ENCODE measurements around the gene AUTS2. TPM values are rescaled to one million over a fixed set of nuclear protein-coding genes. Genes with fewer than 3 reads are reported as not detected.

Gene AUTS2
- total RNA-seq, 2 experiments from 2014 or later, result 15.2 to 16.3 TPM

DNA sequence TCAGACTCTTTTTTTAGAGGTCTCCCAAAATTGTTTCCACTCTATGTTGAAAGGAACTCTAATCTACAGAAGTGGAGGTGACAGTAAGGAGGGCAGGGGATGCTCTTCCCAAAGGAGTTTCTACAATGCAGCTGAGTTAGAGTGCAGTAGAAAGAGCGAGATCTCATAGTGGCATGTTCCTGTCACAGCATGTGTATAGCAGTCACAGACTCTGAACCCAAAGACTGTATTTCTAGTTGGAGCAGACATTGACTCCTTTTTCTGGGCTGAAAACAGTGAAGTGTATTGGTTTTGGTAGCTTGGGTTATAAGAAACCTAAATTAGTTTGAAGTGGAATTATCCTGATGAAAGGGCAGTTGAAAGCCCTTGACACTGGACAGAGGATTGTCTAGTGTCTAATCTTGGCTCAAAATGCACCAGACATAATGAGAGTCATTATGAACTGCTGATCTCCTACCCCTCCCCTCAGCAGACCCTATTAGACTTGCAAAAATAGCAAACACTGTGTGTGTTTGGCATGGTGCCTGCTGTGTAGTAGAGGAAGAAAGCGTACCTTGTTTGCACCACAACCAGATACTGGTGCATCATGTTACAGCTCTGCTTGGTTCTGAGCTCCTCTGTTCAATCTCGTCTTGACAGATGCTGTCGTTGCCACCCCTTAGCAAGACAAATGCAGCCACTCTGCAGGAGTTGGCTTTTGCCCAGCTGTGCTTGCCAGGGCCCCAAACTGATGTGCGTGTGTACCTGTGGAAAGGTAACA lies 336.0 kb downstream of the AUTS2 start:
- ATAC-seq (no peak), DNase-seq (no peak)
- no peak overlapping the region for H3K4me3 Mint-ChIP-seq
- no peaks in the 10 kb centered on the region for H3K27me3 Mint-ChIP-seq (ENCODE audit: low read depth)
- POLR2A ChIA-PET, result no interaction called here
- no peak overlapping the region for H3K27ac Mint-ChIP-seq
- no peaks in the 10 kb centered on the region for H3K9me3 Mint-ChIP-seq (ENCODE audit: insufficient read depth)
- CTCF ChIA-PET, result no interaction called here
- H3K4me1 Mint-ChIP-seq (ENCODE audit: low read depth), result no peaks in the 10 kb centered on the region
- no peaks in the 10 kb centered on the region for H3K36me3 Mint-ChIP-seq (ENCODE audit: low read depth)

DNA sequence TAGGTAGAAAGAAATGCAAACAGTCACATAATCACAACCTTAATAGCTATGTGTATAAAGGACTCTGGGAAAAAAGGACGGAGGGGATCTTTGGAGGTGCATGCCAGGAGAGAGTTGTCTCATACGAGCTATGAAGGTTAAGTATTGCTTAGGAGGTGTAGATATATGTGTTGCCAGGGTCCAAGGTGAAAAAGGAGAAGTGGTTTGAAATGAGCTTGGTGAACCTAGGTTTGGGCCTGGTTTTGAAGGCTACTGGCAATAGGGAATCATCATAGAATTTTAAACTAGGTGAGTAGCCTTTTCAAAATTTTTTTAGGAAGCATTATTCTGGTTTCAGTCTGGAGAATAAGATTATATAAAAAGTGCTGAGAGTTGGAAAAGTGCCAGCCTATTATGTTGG lies 336.8 kb downstream of the AUTS2 start:
- ATAC-seq (no peak), DNase-seq (no peak)
- ChIA-PET CTCF (interaction anchor here (0.7 kb wide), 1 partner anchor 239 kb away, joined by 3 read pairs; no protein-coding TSS in a partner anchor), POLR2A (no interaction called here)
- H3K27ac Mint-ChIP-seq, result no peak overlapping the region
- H3K9me3 Mint-ChIP-seq (ENCODE audit: insufficient read depth), result no peaks in the 10 kb centered on the region
- H3K27me3 Mint-ChIP-seq (ENCODE audit: low read depth), result no peaks in the 10 kb centered on the region
- no peaks in the 10 kb centered on the region for H3K36me3 Mint-ChIP-seq (ENCODE audit: low read depth)
- no peak overlapping the region for H3K4me3 Mint-ChIP-seq
- H3K4me1 Mint-ChIP-seq (ENCODE audit: low read depth), result no peaks in the 10 kb centered on the region

DNA sequence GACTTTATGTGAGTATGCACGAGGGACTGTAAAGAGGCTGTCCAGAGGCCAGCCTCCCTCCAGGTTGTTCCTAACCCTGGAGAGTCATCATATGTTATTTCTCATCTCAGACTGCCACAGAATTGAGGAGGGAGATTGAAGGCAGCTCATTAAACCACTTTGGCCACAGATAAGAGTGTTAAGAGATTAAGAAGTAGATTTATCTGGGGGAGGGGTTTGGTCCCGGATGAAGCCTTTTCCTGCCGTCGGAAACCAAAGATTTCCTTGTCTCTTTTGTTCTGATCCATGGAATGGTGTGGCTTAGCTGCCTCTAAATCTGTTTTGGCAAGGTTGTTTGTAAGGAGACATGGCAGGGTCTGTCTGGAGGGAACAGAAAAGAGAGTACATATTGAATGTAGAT lies 338.8 kb downstream of the AUTS2 start:
- CTCF ChIA-PET, result no interaction called here
- no peak for ATAC-seq
- POLR2A ChIA-PET, result no interaction called here
- Mint-ChIP-seq H3K9me3 (ENCODE audit: insufficient read depth) (no peaks in the 10 kb centered on the region), H3K27ac (no peak overlapping the region), H3K36me3 (ENCODE audit: low read depth) (no peaks in the 10 kb centered on the region), H3K4me3 (no peak overlapping the region), H3K4me1 (ENCODE audit: low read depth) (peaks cover 14% of the 10 kb centered on the region), H3K27me3 (ENCODE audit: low read depth) (no peaks in the 10 kb centered on the region)
- DNase-seq, result no peak

DNA sequence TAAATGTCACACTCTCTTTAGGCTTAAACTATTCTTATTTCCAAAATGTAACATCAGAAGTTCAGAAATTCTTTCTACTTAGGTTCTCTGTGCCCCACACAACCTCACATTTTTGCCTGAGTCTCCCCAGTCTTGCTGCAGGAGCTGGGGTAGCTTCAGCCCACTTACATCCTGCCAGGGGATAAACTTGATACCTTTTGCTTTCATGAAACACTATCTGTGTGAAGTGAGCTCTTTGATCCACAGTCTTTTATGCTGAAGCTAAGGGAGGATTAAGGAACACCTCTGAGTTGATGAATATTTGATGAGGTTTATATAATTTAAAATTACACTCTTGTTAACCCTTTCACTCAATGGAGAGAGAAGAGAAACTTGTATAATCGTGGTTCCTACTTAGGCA lies 341.0 kb downstream of the AUTS2 start:
- Mint-ChIP-seq H3K4me1 (ENCODE audit: low read depth) (peaks cover 14% of the 10 kb centered on the region), H3K4me3 (no peak overlapping the region), H3K27ac (no peak overlapping the region), H3K27me3 (ENCODE audit: low read depth) (no peaks in the 10 kb centered on the region), H3K36me3 (ENCODE audit: low read depth) (no peaks in the 10 kb centered on the region), H3K9me3 (ENCODE audit: insufficient read depth) (no peaks in the 10 kb centered on the region)
- DNase-seq, result no peak
- ChIA-PET POLR2A (no interaction called here), CTCF (no interaction called here)
- ATAC-seq, result no peak

DNA sequence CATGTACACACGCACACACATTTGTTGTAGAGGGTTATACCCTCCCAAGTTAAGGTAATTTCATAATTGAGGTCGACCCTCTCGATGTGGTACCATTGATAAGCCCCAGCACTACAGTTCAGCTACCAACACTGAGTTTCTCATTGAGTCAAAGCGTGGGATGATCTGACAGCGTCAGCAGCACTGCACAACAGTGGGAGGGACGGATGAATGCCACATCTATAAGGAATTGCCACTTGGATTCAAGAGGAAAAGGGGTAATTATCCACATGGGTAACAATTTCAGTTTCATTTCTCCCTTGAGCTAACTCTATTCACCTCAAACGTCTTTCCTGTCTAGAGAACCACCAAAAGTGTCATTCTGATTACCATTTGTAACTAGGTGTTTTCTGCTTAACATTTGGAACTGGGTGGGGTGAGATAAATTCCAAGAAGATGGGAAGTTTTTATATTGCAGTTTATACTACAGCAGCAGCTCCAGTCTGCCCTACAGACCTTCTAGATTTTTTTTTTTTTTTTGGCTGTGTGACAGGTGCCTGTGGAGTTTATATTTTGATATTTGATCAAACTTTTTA lies 342.9 kb downstream of the AUTS2 start:
- ChIA-PET CTCF (no interaction called here), POLR2A (no interaction called here)
- Mint-ChIP-seq H3K36me3 (ENCODE audit: low read depth) (no peaks in the 10 kb centered on the region), H3K27ac (no peak overlapping the region), H3K27me3 (ENCODE audit: low read depth) (no peaks in the 10 kb centered on the region), H3K4me1 (ENCODE audit: low read depth) (peaks cover 14% of the 10 kb centered on the region), H3K4me3 (no peak overlapping the region), H3K9me3 (ENCODE audit: insufficient read depth) (no peaks in the 10 kb centered on the region)
- no peak for DNase-seq
- ATAC-seq, result no peak

DNA sequence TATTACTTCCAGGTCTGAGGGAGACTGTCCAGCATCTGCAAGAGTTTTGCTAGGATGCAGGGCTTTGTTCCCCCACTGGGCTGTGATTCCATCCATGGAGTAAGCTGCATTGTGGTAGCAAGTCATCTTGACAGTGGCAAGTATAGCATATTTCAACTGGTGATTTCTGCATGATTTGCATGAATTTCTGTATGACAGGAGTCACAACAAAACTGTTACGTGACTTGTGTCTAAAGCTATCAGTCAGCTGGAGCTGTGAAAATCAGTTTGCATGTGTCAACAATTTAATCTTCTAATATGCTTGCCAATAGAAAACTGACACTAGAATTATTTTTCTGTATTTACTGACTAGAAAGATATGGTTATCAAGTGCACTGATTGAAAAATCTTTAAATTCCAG lies 344.3 kb downstream of the AUTS2 start:
- no peak overlapping the region for H3K27ac Mint-ChIP-seq
- DNase-seq (no peak), ATAC-seq (no peak)
- H3K36me3 Mint-ChIP-seq (ENCODE audit: low read depth), result no peaks in the 10 kb centered on the region
- POLR2A ChIA-PET, result no interaction called here
- H3K9me3 Mint-ChIP-seq (ENCODE audit: insufficient read depth), result no peaks in the 10 kb centered on the region
- CTCF ChIA-PET, result no interaction called here
- no peaks in the 10 kb centered on the region for H3K27me3 Mint-ChIP-seq (ENCODE audit: low read depth)
- peaks cover 14% of the 10 kb centered on the region for H3K4me1 Mint-ChIP-seq (ENCODE audit: low read depth)
- no peak overlapping the region for H3K4me3 Mint-ChIP-seq

DNA sequence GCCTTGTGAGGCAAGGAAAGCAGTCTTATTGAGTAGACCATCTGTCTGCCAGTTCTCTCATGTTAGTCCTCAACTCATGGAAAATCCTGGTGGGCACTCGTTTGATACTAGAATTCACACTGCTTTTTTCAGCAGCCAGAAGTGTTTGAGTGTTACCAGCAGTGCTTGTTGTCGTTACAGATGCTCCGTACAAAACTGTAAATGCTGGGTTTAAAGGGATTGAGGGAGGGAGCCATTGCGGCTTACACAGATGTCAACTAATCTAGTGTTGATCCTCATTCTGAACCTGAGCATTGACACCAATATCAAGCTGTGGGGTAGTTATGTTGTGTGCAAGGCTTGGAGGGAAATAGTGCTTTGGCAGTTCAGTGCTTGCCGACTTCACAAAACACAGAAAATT lies 348.6 kb downstream of the AUTS2 start:
- Mint-ChIP-seq H3K36me3 (ENCODE audit: low read depth) (no peaks in the 10 kb centered on the region), H3K4me3 (no peak overlapping the region), H3K27ac (no peak overlapping the region), H3K27me3 (ENCODE audit: low read depth) (no peaks in the 10 kb centered on the region), H3K9me3 (ENCODE audit: insufficient read depth) (no peaks in the 10 kb centered on the region), H3K4me1 (ENCODE audit: low read depth) (peaks cover 1% of the 10 kb centered on the region)
- ATAC-seq (no peak), DNase-seq (no peak)
- POLR2A ChIA-PET, result no interaction called here
- CTCF ChIA-PET, result no interaction called here

DNA sequence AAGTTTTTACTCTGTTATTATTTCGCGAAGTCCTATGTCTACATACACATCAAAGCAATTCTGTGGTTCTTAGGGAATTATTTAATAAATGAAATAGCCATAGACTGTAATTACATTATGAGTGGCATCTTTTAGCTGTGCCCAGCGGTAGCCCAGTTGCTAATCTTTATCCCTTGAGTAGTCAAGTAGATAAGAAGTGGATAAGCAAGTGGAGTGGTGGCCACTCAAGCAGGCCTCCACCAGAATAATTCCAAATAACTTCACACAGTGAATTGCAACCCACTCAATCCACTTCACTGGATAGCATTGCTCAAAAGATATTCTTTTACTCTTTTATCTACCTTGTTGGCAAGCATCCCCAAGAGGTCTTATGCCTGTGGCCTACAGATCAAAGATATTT lies 349.7 kb downstream of the AUTS2 start:
- ATAC-seq, result no peak
- no peak overlapping the region for H3K27ac Mint-ChIP-seq
- CTCF ChIA-PET, result no interaction called here

DNA sequence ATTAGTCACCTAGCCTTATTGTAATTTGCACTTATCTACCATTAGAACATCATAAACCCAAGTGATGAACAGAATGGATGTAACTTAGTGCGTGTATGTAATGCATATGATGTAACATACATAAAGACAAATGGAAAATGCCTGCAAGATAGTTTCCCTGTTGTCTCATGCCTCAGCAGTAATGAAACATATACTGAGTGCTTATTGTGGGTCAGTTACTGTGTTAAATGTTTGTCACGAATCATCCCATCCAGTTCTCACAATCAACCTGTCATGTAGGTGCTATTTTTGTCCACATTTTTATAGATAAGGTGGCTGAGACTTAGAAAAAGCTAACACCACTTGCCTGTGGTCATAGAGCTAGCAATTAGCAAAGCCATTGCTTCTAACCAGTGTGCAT lies 350.8 kb downstream of the AUTS2 start:
- ATAC-seq, result no peak
- DNase-seq, result no peak
- CTCF ChIA-PET, result no interaction called here
- Mint-ChIP-seq H3K4me1 (ENCODE audit: low read depth) (no peaks in the 10 kb centered on the region), H3K4me3 (no peak overlapping the region), H3K27ac (no peak overlapping the region), H3K27me3 (ENCODE audit: low read depth) (no peaks in the 10 kb centered on the region), H3K9me3 (ENCODE audit: insufficient read depth) (no peaks in the 10 kb centered on the region), H3K36me3 (ENCODE audit: low read depth) (no peaks in the 10 kb centered on the region)
- POLR2A ChIA-PET, result no interaction called here

More for the DNA sequence above, 349.7 kb downstream of the AUTS2 start:
- POLR2A ChIA-PET, result no interaction called here
- no peak overlapping the region for H3K4me3 Mint-ChIP-seq
- H3K27me3 Mint-ChIP-seq (ENCODE audit: low read depth), result no peaks in the 10 kb centered on the region
- no peak for DNase-seq
- no peaks in the 10 kb centered on the region for H3K9me3 Mint-ChIP-seq (ENCODE audit: insufficient read depth)
- no peaks in the 10 kb centered on the region for H3K36me3 Mint-ChIP-seq (ENCODE audit: low read depth)
- no peaks in the 10 kb centered on the region for H3K4me1 Mint-ChIP-seq (ENCODE audit: low read depth)

DNA sequence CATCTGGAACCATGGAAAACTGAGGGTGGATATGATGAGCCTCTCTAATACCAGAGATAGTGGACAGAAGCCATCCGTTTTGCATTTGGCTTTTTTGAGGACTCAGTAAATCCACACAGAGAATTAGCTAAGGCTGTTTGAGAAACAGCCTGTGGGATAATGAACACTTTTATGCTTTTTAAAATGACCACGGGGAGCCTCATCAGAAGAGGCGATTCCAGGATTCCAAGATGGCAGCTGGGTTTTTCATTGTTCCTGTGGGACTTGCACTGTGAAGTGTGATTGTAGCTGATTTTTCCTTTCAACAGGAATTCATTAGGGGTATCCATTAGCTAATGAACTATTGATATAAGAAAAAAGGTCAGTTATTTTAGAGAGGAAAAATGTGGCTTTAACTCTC lies 353.2 kb downstream of the AUTS2 start:
- no peak for DNase-seq

DNA sequence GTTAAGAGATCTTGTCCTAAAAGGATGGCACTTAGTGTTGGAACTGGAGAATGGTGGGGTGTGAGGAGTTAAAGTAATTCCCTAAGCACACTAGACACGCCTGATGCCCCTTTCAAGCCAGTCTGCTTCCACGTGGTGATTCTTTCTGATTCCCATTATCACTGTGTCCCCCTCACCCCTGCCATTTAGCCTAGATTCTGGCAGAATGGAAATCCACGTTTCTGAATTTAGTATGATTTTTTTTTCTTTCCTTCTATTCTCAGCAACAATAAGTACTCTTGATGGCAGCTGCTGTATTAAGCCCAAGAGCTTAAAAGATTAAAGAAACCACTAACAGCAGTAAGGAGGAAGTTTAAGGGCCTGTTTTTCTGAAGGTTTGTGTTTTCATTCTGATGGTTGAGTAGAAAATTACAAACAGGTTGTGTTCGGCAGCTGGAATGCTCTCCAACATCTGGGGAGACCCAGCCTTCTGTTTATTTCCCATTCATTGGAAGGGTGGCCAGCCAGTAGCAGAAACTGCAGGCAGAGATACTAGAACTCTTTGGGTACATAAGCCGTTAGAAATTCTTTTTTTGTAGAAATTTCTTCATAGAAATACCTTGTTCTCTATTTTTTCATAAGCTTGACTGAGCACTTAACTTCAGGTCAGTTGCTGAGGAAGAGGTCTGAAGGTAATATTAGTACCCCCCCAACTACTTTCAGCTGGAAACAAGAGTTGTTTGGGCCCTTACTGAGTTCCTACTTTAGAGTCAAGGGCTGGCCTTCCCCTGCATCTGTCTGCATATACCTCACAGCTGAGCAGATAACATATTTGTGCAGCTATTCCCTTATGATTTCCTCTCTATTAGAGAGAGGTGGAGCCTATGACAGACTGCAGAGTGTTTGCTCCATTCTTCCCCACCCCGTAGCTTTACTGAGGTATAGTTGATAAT lies 355.1 kb downstream of the AUTS2 start:
- CTCF ChIA-PET, result no interaction called here
- no peaks in the 10 kb centered on the region for H3K27me3 Mint-ChIP-seq (ENCODE audit: low read depth)
- DNase-seq, result no peak

More for the DNA sequence above, 353.2 kb downstream of the AUTS2 start:
- Mint-ChIP-seq H3K36me3 (ENCODE audit: low read depth) (no peaks in the 10 kb centered on the region), H3K27ac (no peak overlapping the region), H3K27me3 (ENCODE audit: low read depth) (no peaks in the 10 kb centered on the region), H3K4me3 (no peak overlapping the region), H3K4me1 (ENCODE audit: low read depth) (no peaks in the 10 kb centered on the region), H3K9me3 (ENCODE audit: insufficient read depth) (no peaks in the 10 kb centered on the region)
- no peak for ATAC-seq
- ChIA-PET CTCF (no interaction called here), POLR2A (no interaction called here)

DNA sequence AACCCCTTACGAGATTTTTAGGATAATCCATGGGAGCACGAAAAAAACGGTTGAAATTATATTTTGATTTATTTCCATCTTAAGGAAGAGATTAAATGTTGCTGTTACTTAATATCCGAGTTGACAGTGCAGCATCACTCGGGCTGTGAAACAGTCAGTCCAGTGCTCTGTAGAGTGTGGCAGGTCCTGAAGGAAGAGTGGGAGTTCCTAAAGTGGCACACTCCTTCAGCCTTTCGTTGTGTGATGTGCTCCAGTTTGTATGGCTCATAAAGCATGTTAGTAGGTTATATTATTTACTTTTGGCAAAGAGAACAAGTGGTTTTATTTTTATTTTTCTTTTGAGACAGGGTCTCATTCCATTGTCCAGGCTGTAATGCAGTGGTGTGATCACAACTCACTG lies 358.3 kb downstream of the AUTS2 start:
- H3K9me3 Mint-ChIP-seq (ENCODE audit: insufficient read depth), result no peaks in the 10 kb centered on the region
- ChIA-PET CTCF (no interaction called here), POLR2A (no interaction called here)
- H3K4me1 Mint-ChIP-seq (ENCODE audit: low read depth), result no peaks in the 10 kb centered on the region
- H3K27ac Mint-ChIP-seq, result no peak overlapping the region
- H3K4me3 Mint-ChIP-seq, result no peak overlapping the region
- H3K27me3 Mint-ChIP-seq (ENCODE audit: low read depth), result no peaks in the 10 kb centered on the region
- ATAC-seq, result no peak
- no peaks in the 10 kb centered on the region for H3K36me3 Mint-ChIP-seq (ENCODE audit: low read depth)
- DNase-seq, result no peak

More for the DNA sequence above, 355.1 kb downstream of the AUTS2 start:
- Mint-ChIP-seq H3K9me3 (ENCODE audit: insufficient read depth) (no peaks in the 10 kb centered on the region), H3K27ac (no peak overlapping the region), H3K4me3 (no peak overlapping the region), H3K36me3 (ENCODE audit: low read depth) (no peaks in the 10 kb centered on the region), H3K4me1 (ENCODE audit: low read depth) (no peaks in the 10 kb centered on the region)
- POLR2A ChIA-PET, result no interaction called here
- no peak for ATAC-seq

Data from activated CD8-positive, alpha-beta T cell treated with anti-CD3 and anti-CD28 coated beads, Interleukin-2, amount 10 ng/mL, durations not matched to agents 7 days and 5 days (primary cell).